ENCODE results near the gene APOA5. TPM values are rescaled to one million over a fixed set of nuclear protein-coding genes. Genes with fewer than 3 reads are reported as not detected.

The APOA5 gene
- total and polyA plus RNA-seq, 9 of the 15 experiments (the other 6 are each of a cell fraction or from before 2014, with no cell fraction given) = not detected

DNA sequence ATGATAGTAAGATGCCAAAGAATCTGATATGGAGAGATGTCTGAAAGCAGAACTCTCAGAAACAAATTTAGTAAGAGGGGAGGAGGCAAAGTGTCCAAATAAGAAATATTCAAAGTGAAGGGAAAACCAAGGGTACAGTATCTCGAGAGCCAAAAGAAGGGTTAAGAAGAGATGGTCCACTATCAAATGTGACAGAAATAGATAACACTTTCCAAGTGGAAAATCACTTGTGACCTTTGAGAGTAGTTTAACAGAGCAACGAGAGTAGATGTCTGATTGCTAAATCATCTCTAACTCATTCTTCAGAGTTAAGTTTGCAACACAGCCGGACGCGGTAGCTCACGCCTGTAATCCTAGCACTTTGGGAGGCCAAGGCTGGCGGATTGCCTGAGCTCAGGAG, 14.6 kb downstream of the APOA5 start (continued):
- no peak for TF ChIP-seq PURB (CRISPR knock-in tag; IDR thresholded peaks at IDR 0.05; ENCODE audit: low read depth)
- no peak for TF ChIP-seq ZNF75A (CRISPR knock-in tag; IDR thresholded peaks at IDR 0.05)
- TF ChIP-seq, protein P1, sequence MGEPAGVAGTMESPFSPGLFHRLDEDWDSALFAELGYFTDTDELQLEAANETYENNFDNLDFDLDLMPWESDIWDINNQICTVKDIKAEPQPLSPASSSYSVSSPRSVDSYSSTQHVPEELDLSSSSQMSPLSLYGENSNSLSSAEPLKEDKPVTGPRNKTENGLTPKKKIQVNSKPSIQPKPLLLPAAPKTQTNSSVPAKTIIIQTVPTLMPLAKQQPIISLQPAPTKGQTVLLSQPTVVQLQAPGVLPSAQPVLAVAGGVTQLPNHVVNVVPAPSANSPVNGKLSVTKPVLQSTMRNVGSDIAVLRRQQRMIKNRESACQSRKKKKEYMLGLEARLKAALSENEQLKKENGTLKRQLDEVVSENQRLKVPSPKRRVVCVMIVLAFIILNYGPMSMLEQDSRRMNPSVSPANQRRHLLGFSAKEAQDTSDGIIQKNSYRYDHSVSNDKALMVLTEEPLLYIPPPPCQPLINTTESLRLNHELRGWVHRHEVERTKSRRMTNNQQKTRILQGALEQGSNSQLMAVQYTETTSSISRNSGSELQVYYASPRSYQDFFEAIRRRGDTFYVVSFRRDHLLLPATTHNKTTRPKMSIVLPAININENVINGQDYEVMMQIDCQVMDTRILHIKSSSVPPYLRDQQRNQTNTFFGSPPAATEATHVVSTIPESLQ (CRISPR knock-in tag; IDR thresholded peaks at IDR 0.05) = no peak
- TF ChIP-seq, protein P2, sequence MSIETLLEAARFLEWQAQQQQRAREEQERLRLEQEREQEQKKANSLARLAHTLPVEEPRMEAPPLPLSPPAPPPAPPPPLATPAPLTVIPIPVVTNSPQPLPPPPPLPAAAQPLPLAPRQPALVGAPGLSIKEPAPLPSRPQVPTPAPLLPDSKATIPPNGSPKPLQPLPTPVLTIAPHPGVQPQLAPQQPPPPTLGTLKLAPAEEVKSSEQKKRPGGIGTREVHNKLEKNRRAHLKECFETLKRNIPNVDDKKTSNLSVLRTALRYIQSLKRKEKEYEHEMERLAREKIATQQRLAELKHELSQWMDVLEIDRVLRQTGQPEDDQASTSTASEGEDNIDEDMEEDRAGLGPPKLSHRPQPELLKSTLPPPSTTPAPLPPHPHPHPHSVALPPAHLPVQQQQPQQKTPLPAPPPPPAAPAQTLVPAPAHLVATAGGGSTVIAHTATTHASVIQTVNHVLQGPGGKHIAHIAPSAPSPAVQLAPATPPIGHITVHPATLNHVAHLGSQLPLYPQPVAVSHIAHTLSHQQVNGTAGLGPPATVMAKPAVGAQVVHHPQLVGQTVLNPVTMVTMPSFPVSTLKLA (conservative IDR thresholded peaks at IDR 0.05) = 0 out of 4 replicates have a peak, but pooled peaks of 1 of the 2 experiments have one; percentile 13
- 0 out of 2 replicates have a peak, but pooled peaks have one; percentile 6 for TF ChIP-seq BCOR (IDR thresholded peaks at IDR 0.05)
- TF ChIP-seq, protein P3, sequence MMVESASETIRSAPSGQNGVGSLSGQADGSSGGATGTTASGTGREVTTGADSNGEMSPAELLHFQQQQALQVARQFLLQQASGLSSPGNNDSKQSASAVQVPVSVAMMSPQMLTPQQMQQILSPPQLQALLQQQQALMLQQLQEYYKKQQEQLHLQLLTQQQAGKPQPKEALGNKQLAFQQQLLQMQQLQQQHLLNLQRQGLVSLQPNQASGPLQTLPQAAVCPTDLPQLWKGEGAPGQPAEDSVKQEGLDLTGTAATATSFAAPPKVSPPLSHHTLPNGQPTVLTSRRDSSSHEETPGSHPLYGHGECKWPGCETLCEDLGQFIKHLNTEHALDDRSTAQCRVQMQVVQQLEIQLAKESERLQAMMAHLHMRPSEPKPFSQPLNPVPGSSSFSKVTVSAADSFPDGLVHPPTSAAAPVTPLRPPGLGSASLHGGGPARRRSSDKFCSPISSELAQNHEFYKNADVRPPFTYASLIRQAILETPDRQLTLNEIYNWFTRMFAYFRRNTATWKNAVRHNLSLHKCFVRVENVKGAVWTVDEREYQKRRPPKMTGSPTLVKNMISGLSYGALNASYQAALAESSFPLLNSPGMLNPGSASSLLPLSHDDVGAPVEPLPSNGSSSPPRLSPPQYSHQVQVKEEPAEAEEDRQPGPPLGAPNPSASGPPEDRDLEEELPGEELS (CRISPR knock-in tag; IDR thresholded peaks at IDR 0.05; ENCODE audit: borderline replicate concordance) = no peak
- TF ChIP-seq, protein P4, sequence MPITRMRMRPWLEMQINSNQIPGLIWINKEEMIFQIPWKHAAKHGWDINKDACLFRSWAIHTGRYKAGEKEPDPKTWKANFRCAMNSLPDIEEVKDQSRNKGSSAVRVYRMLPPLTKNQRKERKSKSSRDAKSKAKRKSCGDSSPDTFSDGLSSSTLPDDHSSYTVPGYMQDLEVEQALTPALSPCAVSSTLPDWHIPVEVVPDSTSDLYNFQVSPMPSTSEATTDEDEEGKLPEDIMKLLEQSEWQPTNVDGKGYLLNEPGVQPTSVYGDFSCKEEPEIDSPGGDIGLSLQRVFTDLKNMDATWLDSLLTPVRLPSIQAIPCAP (CRISPR knock-in tag; IDR thresholded peaks at IDR 0.05; ENCODE audit: borderline replicate concordance) = no peak
- TF ChIP-seq CXXC5 (CRISPR knock-in tag; IDR thresholded peaks at IDR 0.05) = peak; percentile 56
- no peak for TF ChIP-seq ZNF583 (CRISPR knock-in tag; IDR thresholded peaks at IDR 0.05)
- no peak for TF ChIP-seq HDAC6 (IDR thresholded peaks at IDR 0.05; ENCODE audit: low read depth, low read length)
- TF ChIP-seq, protein P5, sequence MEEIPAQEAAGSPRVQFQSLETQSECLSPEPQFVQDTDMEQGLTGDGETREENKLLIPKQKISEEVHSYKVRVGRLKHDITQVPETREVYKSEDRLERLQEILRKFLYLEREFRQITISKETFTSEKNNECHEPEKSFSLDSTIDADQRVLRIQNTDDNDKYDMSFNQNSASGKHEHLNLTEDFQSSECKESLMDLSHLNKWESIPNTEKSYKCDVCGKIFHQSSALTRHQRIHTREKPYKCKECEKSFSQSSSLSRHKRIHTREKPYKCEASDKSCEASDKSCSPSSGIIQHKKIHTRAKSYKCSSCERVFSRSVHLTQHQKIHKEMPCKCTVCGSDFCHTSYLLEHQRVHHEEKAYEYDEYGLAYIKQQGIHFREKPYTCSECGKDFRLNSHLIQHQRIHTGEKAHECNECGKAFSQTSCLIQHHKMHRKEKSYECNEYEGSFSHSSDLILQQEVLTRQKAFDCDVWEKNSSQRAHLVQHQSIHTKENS (CRISPR knock-in tag; IDR thresholded peaks at IDR 0.05) = no peak
- TF ChIP-seq ZNF324 (CRISPR knock-in tag; IDR thresholded peaks at IDR 0.05) = no peak

All from K562 (cell line).